NCI-H1436 (cell line): ENCODE results near the gene YARS1.

Experiments used
- DNase-seq: peaks from one replicate; lab custom pipeline; 2025; lab: John Stamatoyannopoulos, UW

YARS1 gene

DNA sequence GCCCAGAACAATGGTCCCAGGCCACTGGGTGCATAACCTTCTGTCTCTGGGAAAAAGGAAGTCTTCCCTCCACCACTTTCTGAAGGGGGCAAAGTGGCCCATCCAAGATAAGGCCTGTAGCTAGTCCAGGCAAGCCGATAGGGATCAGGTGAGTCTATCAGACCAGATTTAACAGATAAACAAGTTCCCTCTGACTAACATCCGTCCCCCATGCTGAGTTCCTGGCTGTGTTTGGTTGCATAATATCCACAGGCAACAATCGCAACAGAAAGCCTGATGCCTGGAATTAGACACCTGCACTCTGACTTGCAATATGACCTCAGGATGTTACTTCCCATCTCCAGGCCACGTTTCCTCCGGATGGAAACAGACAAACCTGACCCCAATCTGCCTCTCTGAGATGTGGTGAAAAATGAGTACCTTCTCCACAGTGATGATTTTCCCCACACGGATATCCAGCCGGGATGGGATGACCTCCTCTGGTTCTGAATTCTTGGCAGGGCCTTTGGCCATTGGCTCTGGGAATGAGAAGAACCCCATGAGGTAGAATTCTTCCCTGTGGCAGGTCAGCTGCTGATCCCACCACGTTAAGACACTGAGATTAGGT is 36.4 kb downstream of the YARS1 start:
- DNase-seq = no peak

DNA sequence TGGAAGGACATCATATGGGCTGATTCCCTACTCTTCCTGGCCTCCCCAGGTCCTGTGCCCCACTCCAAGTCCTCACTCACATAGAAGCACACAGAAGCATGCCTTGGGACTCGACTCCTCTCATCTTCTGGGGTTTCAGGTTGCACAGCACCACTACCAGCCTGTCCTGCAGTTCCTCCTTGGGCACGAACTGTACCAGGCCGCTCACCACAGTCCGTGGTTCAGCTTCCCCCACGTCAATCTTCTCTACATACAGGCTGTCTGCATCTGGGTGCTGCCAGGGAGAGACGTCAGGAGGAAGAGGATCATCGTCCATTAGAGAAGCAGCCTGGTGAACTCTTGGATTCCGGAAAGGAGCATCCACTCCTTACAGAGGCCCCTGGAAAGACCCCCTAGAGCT is 37.2 kb downstream of the YARS1 start:
- DNase-seq = no peak

GRCh38 chr1:32779242-32779641 is 37.9 kb downstream of the YARS1 start:
- no peak for DNase-seq

DNA sequence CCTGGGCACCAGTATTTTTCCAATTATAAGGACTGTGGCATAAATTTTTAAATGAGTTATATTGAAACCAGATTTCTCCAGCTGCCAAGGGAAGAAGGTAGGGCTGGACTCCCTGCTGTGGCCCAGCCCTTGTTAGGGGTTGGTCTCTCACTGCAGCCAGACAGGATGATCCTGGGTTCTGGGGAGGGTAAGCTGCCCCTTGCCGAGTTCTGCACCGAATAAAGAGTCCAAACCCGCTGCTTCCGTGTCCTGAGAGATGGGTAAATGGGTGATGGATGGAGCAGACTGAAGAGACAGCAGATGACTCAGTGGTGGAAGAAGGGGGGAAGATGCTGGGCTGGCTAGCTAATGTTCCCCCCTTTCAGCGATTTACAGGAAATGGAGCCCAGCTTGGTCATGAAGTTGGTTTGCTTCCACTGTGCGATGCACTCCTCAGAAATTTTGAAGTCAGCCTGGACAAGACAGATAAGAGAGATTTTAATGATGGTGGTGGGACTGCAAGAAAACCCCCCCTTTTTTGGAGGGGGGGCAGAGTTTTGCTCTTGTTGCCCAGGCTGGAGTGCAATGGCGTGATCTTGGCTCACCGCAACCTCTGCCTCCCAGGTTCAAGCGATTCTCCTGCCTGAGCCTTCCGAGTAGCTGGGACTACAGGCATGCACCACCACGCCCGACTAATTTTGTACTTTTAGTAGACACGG is 41.4 kb downstream of the YARS1 start:
- DNase-seq = no peak

DNA sequence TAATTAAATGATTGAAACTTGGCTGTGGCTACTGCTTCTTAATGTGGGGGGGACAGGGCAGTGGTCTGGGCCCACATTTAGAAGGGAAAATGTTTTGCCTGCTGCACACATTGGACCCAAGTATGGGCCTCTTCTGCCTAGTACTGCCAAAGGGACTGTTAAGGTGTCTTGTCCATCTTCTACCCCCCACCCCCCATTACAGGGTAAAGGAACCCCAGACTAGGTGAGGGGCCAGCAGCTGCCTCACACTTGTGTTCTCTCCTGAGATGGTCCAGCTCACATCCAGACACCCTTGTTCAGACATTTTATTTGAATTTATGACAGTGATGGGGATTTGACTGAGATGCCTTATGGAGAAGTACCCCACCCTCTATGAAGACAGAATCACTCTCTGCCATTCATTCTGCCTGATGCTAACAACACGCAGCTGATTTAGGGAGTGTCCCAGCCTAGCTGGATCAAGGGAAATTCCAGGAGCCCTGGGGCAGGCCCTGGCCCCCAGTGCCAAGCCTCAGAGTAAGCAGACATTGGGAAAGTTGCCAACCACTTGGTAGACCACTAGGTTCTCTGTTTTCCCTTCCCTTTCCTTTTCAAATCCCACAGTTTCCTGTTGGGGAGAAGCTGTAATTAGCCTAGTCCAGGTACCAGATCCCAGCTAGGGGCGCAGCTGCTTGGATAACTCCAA is 42.1 kb downstream of the YARS1 start:
- no peak for DNase-seq

- no peak for DNase-seq
These were observed 42.7 kb downstream of the YARS1 start for GRCh38 chr1:32774464-32774808.

GRCh38 chr1:32773764-32774463 is 43.2 kb downstream of the YARS1 start:
- no peak for DNase-seq

- DNase-seq = peak; percentile 49
These were observed 44.0 kb downstream of the YARS1 start for GRCh38 chr1:32773018-32773763.

GRCh38 chr1:32772281-32773017 is 44.7 kb downstream of the YARS1 start:
- no peak for DNase-seq

GRCh38 chr1:32771561-32772280 is 45.4 kb downstream of the YARS1 start:
- DNase-seq = no peak

GRCh38 chr1:32770741-32771548 is 46.2 kb downstream of the YARS1 start:
- no peak for DNase-seq

GRCh38 chr1:32770221-32770731 is 46.9 kb downstream of the YARS1 start:
- no peak for DNase-seq

DNA sequence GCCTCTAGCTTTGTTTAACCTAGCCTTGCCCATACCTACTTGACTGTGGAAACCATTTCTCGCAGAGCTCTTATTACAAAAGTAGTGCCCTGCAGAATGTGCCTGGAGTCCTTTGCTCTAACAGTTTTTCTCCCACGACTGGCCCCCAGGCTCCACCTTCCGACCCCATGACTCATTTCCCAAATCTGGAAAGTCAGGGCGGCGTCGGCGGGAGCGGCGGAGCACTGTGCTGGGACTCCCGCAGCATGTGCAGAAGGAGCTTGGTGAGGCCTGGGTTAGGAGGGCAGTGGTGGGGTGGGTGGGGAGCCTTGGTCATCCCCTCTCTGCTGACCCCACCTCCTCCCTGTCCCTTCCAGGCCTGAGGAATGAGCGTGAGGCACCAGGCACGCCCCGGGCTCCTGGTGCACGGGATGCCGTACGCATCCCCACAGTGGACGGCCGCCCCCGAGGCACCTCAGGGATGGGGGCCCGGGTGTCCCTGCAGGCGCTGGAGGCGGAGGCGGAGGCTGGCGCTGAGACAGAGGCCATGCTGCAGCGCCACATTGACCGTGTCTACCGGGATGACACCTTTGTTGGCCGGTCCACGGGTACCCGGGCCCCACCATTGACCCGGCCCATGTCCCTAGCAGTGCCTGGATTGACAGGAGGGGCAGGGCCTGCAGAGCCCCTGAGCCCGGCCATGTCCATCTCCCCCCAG is 47.5 kb downstream of the YARS1 start:
- DNase-seq = no peak

DNA sequence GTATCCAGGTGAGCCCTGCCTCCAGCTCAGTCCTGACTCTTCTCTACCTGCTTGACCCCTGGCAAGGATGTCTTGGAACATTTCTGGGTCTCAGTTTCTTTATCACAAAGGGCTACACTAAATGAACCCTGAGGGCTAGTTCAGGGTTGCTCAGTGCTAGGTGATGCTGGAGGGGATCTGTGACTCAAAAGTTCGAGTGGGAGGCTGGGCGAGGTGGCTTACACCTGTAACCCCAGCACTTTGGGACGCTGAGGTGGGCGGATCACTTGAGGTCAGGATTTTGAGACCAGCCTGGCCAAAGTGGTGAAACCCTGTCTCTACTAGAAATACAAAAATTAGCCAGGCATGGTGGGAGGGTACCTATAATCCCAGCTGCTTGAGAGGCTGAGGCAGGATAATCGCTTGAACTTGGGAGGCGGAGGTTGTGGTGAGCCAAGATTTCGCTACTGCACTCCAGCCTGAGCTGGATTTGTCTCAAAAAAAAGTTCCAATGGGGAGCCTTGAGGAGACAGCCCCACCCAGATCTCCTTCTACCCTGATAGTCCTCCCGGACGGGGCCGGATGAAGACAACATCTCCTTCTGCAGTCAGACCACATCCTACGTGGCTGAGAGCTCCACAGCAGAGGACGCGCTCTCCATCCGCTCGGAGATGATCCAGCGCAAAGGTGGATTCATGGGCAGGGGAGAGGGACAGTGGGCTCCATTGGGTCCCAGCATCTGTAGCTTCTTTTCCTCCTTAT is 48.9 kb downstream of the YARS1 start:
- no peak for DNase-seq

DNA sequence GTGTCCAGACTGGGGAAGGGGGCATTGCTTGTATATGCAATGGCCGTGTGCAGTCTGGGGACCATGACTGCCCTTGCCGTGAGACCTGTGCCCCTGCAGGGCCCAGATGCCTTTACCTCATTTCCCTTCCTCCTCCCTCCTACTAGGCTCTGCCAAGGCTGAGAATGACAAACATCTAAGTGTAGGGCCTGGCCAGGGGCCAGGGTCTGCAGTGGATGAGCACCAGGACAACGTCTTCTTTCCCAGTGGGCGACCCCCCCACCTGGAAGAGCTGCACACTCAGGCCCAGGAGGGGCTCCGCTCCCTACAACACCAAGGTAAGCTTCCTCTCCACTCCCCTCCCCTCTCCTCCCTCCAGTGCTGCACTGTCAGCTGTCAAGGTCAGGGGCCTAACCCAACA is 49.5 kb downstream of the YARS1 start:
- DNase-seq = no peak

DNA sequence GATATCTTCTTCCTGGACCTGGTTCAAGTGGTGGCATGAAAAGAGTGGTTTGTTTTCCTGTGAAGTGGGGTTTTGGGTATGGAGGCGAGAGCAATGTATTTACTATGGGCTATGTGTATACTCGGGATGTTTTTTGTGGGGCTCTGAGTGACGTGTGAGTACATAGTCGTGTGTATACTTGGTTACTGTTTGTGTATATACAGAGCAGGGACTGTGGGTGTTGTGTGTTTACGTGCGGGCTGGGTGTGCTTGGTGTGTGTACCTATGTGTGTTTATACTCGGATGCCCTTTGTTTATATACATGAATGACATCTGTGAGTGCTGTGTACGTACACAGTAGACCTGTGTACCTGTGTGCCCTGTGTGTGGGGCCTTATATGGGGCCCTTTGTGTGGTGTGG is 50.0 kb downstream of the YARS1 start:
- DNase-seq = no peak

- no peak for DNase-seq
These were observed 50.7 kb downstream of the YARS1 start for GRCh38 chr1:32766328-32766972.
